HL-60 (cell line): ENCODE data around the gene KNL1.

Experiments used
- DNase-seq, 2 experiments: peaks; one replicate each; pipeline ENCODE4 v3.0.0-alpha.2; 2010 to 2020; ENCODE audit warnings: low read depth in 1 of 2, low spot score in 1 of 2
- H3K27ac ChIP-seq: fragments of 250-450 bp; sonication (Bioruptor Pico); replicated peaks from 2 replicates; pipeline ENCODE4 v1.5.1; 2020; ENCODE audit warnings: mild to moderate bottlenecking, moderate library complexity
- H3K27me3 ChIP-seq: fragments of 250-450 bp; sonication (Bioruptor Pico); 2 replicates; pipeline ENCODE4 v1.5.1; 2021; ENCODE audit warnings: mild to moderate bottlenecking, moderate library complexity; ENCODE audit not compliant: insufficient read depth, poor library complexity, severe bottlenecking
- H3K4me3 ChIP-seq: replicated peaks from 2 replicates; pipeline ENCODE4 v1.5.1; 2011; ENCODE audit warnings: mild to moderate bottlenecking, control low read depth, low read length; ENCODE audit not compliant: insufficient read depth
- GABPA ChIP-seq: IDR thresholded peaks from 2 replicates; pipeline ENCODE4 v1.6.1; 2012; ENCODE audit warnings: low read depth
- POLR2AphosphoS5 ChIP-seq: IDR thresholded peaks from 2 replicates; pipeline ENCODE4 v1.6.1; 2012; ENCODE audit warnings: low read depth
- SPI1 ChIP-seq: IDR thresholded peaks from 2 replicates; pipeline ENCODE4 v1.6.1; 2012; ENCODE audit warnings: low read depth, mild to moderate bottlenecking, borderline replicate concordance
- TF ChIP-seq, protein P1 (sequence below): IDR thresholded peaks from one replicate; pipeline ENCODE4 v1.5.1; 2011; ENCODE audit warnings: low read length, control low read depth, inconsistent platforms; ENCODE audit not compliant: insufficient read depth
- TF ChIP-seq, protein P2 (sequence below): IDR thresholded peaks from 2 replicates; pipeline ENCODE4 v1.6.1; 2012; ENCODE audit warnings: low read depth; ENCODE audit not compliant: insufficient replicate concordance

KNL1 gene

DNA sequence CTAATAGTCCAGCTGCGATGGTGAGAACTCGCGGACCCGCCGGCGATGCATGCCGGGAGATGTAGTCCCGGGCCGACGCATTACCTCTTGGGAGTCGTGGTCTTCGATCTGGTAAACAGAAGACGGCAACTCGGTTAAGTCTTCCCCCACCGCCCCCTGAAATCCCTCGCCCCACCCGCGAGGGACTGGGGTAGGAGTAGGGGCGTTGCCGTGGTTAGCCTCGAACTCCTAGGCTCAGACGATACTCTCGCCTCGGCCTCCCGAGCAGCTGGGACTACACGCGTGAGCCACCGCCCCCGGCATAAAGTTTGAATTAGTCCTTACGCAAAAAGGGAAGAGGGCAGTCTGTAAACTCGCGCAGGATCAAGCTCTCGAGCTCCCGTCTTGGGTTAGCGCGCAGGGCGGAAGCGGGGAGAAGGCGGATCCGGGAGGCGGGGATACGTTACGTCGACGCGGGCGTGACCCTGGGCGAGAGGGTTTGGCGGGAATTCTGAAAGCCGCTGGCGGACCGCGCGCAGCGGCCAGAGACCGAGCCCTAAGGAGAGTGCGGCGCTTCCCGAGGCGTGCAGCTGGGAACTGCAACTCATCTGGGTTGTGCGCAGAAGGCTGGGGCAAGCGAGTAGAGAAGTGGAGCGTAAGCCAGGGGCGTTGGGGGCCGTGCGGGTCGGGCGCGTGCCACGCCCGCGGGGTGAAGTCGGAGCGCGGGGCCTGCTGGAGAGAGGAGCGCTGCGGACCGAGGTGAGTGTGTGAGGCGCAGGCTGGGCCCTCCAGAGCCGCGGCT, 100.8 kb downstream of the KNL1 start, which contains the start of gene RAD51:
TSS of gene RAD51 (plus strand) at position 487 of the 781 bp plus-strand sequence. CDS start 3,585 bp downstream, outside the sequence.
- TF ChIP-seq, protein P1, sequence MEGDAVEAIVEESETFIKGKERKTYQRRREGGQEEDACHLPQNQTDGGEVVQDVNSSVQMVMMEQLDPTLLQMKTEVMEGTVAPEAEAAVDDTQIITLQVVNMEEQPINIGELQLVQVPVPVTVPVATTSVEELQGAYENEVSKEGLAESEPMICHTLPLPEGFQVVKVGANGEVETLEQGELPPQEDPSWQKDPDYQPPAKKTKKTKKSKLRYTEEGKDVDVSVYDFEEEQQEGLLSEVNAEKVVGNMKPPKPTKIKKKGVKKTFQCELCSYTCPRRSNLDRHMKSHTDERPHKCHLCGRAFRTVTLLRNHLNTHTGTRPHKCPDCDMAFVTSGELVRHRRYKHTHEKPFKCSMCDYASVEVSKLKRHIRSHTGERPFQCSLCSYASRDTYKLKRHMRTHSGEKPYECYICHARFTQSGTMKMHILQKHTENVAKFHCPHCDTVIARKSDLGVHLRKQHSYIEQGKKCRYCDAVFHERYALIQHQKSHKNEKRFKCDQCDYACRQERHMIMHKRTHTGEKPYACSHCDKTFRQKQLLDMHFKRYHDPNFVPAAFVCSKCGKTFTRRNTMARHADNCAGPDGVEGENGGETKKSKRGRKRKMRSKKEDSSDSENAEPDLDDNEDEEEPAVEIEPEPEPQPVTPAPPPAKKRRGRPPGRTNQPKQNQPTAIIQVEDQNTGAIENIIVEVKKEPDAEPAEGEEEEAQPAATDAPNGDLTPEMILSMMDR: no peak
- TF ChIP-seq POLR2AphosphoS5: peak; percentile 85
- peak; percentile 92 for TF ChIP-seq SPI1
- TF ChIP-seq, protein P2, sequence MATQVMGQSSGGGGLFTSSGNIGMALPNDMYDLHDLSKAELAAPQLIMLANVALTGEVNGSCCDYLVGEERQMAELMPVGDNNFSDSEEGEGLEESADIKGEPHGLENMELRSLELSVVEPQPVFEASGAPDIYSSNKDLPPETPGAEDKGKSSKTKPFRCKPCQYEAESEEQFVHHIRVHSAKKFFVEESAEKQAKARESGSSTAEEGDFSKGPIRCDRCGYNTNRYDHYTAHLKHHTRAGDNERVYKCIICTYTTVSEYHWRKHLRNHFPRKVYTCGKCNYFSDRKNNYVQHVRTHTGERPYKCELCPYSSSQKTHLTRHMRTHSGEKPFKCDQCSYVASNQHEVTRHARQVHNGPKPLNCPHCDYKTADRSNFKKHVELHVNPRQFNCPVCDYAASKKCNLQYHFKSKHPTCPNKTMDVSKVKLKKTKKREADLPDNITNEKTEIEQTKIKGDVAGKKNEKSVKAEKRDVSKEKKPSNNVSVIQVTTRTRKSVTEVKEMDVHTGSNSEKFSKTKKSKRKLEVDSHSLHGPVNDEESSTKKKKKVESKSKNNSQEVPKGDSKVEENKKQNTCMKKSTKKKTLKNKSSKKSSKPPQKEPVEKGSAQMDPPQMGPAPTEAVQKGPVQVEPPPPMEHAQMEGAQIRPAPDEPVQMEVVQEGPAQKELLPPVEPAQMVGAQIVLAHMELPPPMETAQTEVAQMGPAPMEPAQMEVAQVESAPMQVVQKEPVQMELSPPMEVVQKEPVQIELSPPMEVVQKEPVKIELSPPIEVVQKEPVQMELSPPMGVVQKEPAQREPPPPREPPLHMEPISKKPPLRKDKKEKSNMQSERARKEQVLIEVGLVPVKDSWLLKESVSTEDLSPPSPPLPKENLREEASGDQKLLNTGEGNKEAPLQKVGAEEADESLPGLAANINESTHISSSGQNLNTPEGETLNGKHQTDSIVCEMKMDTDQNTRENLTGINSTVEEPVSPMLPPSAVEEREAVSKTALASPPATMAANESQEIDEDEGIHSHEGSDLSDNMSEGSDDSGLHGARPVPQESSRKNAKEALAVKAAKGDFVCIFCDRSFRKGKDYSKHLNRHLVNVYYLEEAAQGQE: peak; percentile 21
- TF ChIP-seq GABPA: no peak
- peak; percentile 94 to 97 for DNase-seq
- H3K27ac ChIP-seq: peak within 1 kb of the TSS; percentile 93
- peak within 1 kb of the TSS; percentile 96 for H3K4me3 ChIP-seq
- H3K27me3 ChIP-seq: no peaks in the 10 kb centered on the region

DNA sequence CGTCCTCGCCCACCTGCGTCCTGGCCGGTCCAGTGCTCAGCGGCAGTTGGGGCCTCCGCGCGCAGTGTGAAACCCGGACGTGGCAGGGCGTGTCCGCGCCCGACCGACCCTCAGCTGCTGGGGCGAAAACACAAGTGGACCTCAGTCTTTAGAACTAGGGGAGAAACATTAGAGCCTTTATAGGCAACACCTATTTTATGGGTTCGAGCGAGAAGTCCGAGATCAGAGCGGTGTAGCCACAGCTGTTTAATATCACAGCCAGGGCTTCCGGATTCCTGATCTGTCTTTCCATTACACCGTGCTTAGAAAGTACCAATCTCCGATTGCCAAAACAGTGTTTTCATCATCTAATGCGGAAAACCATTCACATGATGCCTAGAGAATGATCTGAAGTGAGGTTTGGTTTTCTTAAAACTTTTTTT, 101.4 kb downstream of the KNL1 start:
- H3K4me3 ChIP-seq: peak overlapping the region; percentile 96
- no peak for DNase-seq
- TF ChIP-seq, protein P1: no peak
- TF ChIP-seq POLR2AphosphoS5 (no peak), SPI1 (no peak), GABPA (no peak)
- TF ChIP-seq, protein P2: no peak
- H3K27ac ChIP-seq: peak overlapping the region; percentile 93
- H3K27me3 ChIP-seq: no peaks in the 10 kb centered on the region

DNA sequence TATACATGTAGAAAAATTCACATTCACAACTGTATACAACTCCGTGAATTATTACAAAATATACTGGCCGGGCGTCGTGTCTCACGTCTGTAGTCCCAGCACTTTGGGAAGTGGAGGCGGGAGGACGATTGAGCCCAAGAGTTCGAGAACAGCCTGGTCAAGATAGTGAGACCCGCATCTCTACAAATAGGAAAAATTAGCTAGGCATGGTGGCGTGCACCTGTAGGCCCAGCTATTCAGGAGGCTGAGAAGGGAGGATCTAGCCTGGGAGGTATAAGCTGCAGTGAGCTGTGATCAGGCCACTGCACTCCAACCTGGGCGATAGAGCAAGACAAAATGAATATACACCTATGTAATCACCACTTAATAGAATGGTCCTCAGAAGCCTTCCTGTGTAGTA, 102.2 kb downstream of the KNL1 start:
- DNase-seq: peak in 1 of 2 experiments; percentile 3
- H3K27ac ChIP-seq: peak overlapping the region; percentile 93
- H3K27me3 ChIP-seq: no peaks in the 10 kb centered on the region
- TF ChIP-seq, protein P1: no peak
- TF ChIP-seq, protein P2: no peak
- no peak for TF ChIP-seq SPI1
- no peak for TF ChIP-seq GABPA
- TF ChIP-seq POLR2AphosphoS5: no peak
- peak overlapping the region; percentile 96 for H3K4me3 ChIP-seq
